ENCODE measurements around the gene TTC21A.

Gene TTC21A

GRCh38 chr3:39101022-39101689, 6.3 kb upstream of the TTC21A start:
- TF ChIP-seq CTCF (IDR thresholded peaks at IDR 0.05; ENCODE audit: borderline replicate concordance, extremely low read depth, low read length, poor library complexity, severe bottlenecking) (peak; percentile 77), EZH2 (IDR thresholded peaks at IDR 0.05; ENCODE audit: borderline replicate concordance, low read depth, low read length, severe bottlenecking) (no peak)
- Histone ChIP-seq H3K36me3 (ENCODE audit: insufficient read depth, low read length) (peaks cover 49% of the 10 kb centered on the region), H3K4me2 (ENCODE audit: insufficient read depth, low read length) (no peak overlapping the region), H2AFZ (ENCODE audit: low read depth, low read length) (no peak overlapping the region), H3K27ac (ENCODE audit: low read length) (no peak overlapping the region), H3K4me1 (ENCODE audit: insufficient read depth, low read length) (peaks cover 20% of the 10 kb centered on the region), H3K4me3 (ENCODE audit: low read depth in 1 of 2, low read length in 2 of 2) (no peak overlapping the region), H4K20me1 (ENCODE audit: insufficient read depth, low read length) (peaks cover 51% of the 10 kb centered on the region), H3K79me2 (ENCODE audit: insufficient read depth, low read length) (peaks cover 12% of the 10 kb centered on the region), H3K27me3 (ENCODE audit: insufficient read depth, low read length, poor library complexity) (no peaks in the 10 kb centered on the region), H3K9me3 (ENCODE audit: insufficient read depth, low read length, severe bottlenecking) (no peaks in the 10 kb centered on the region), H3K9ac (ENCODE audit: low read depth, low read length) (no peak overlapping the region)
- peak; percentile 73 for ATAC-seq (ENCODE audit: insufficient read depth, low read depth)
- peak; percentile 35 for DNase-seq

- H3K4me3 ChIP-seq (ENCODE audit: low read depth in 1 of 2, low read length in 2 of 2): no peak overlapping the region
- peaks cover 34% of the 10 kb centered on the region for H3K36me3 ChIP-seq (ENCODE audit: insufficient read depth, low read length)
- no peaks in the 10 kb centered on the region for H3K27me3 ChIP-seq (ENCODE audit: insufficient read depth, low read length, poor library complexity)
- peaks cover 51% of the 10 kb centered on the region for H4K20me1 ChIP-seq (ENCODE audit: insufficient read depth, low read length)
- peaks cover 20% of the 10 kb centered on the region for H3K79me2 ChIP-seq (ENCODE audit: insufficient read depth, low read length)
- TF ChIP-seq EZH2 (IDR thresholded peaks at IDR 0.05; ENCODE audit: borderline replicate concordance, low read depth, low read length, severe bottlenecking) (no peak), CTCF (IDR thresholded peaks at IDR 0.05; ENCODE audit: borderline replicate concordance, extremely low read depth, low read length, poor library complexity, severe bottlenecking) (no peak)
- no peak overlapping the region for H3K27ac ChIP-seq (ENCODE audit: low read length)
- no peaks in the 10 kb centered on the region for H3K9me3 ChIP-seq (ENCODE audit: insufficient read depth, low read length, severe bottlenecking)
- H3K9ac ChIP-seq (ENCODE audit: low read depth, low read length): no peak overlapping the region
- H3K4me2 ChIP-seq (ENCODE audit: insufficient read depth, low read length): no peak overlapping the region
- H2AFZ ChIP-seq (ENCODE audit: low read depth, low read length): no peak overlapping the region
- no peak for ATAC-seq (ENCODE audit: insufficient read depth, low read depth)
- DNase-seq: no peak
- peaks cover 27% of the 10 kb centered on the region for H3K4me1 ChIP-seq (ENCODE audit: insufficient read depth, low read length)
These were observed 4.8 kb upstream of the TTC21A start for GRCh38 chr3:39102504-39103323.

- ATAC-seq (ENCODE audit: insufficient read depth, low read depth) (no peak), DNase-seq (no peak)
- H3K9ac ChIP-seq (ENCODE audit: low read depth, low read length): no peak overlapping the region
- H3K79me2 ChIP-seq (ENCODE audit: insufficient read depth, low read length): peaks cover 20% of the 10 kb centered on the region
- H4K20me1 ChIP-seq (ENCODE audit: insufficient read depth, low read length): peaks cover 46% of the 10 kb centered on the region
- TF ChIP-seq EZH2 (IDR thresholded peaks at IDR 0.05; ENCODE audit: borderline replicate concordance, low read depth, low read length, severe bottlenecking): no peak
- TF ChIP-seq CTCF (IDR thresholded peaks at IDR 0.05; ENCODE audit: borderline replicate concordance, extremely low read depth, low read length, poor library complexity, severe bottlenecking): peak; percentile 20
- no peaks in the 10 kb centered on the region for H3K9me3 ChIP-seq (ENCODE audit: insufficient read depth, low read length, severe bottlenecking)
- peaks cover 33% of the 10 kb centered on the region for H3K4me1 ChIP-seq (ENCODE audit: insufficient read depth, low read length)
- H3K27me3 ChIP-seq (ENCODE audit: insufficient read depth, low read length, poor library complexity): no peaks in the 10 kb centered on the region
- H2AFZ ChIP-seq (ENCODE audit: low read depth, low read length): no peak overlapping the region
- no peak overlapping the region for H3K27ac ChIP-seq (ENCODE audit: low read length)
- H3K4me3 ChIP-seq (ENCODE audit: low read depth in 1 of 2, low read length in 2 of 2): no peak overlapping the region
- no peak overlapping the region for H3K4me2 ChIP-seq (ENCODE audit: insufficient read depth, low read length)
- H3K36me3 ChIP-seq (ENCODE audit: insufficient read depth, low read length): peaks cover 28% of the 10 kb centered on the region
These were observed 4.2 kb upstream of the TTC21A start for GRCh38 chr3:39103324-39103693.
